Neural progenitor cell (in vitro differentiated cells): ENCODE results near the gene PTPN5.

Source experiments
- CTCF ChIP-seq: fragments of 200-600 bp; sonication (generic); IDR thresholded peaks from 2 replicates; pipeline ENCODE4 v1.5.1; 2017; ENCODE audit warnings: antibody characterized with exemption, mild to moderate bottlenecking
- EZH2 ChIP-seq: fragments of 200-600 bp; sonication (generic); IDR thresholded peaks from 2 replicates; pipeline ENCODE4 v1.6.1; 2017; ENCODE audit warnings: antibody characterized with exemption, mild to moderate bottlenecking, moderate library complexity
- EZH2phosphoT487 ChIP-seq: fragments of 200-600 bp; sonication (generic); IDR thresholded peaks from 2 replicates; pipeline ENCODE4 v1.6.1; 2017; ENCODE audit warnings: antibody characterized with exemption

- no peak for TF ChIP-seq CTCF
- no peak for TF ChIP-seq EZH2
- no peak for TF ChIP-seq EZH2phosphoT487
Observed at GRCh38 chr11:18698341-18699268, 93.0 kb downstream of the PTPN5 start, which contains the start of gene TMEM86A.
